ENCODE results near the gene ADRA2B. TPM values are rescaled to one million over a fixed set of nuclear protein-coding genes. Genes with fewer than 3 reads are reported as not detected.
"Not testable (repeated sequence)": the region's sequence is repeated elsewhere in the genome, so short reads cannot be mapped to it uniquely, and the experiment has no call there.

Gene ADRA2B
- polyA plus RNA-seq, 1 donor (not counting 4 experiments of a cell fraction or from before 2014, with no cell fraction given): not detected

DNA sequence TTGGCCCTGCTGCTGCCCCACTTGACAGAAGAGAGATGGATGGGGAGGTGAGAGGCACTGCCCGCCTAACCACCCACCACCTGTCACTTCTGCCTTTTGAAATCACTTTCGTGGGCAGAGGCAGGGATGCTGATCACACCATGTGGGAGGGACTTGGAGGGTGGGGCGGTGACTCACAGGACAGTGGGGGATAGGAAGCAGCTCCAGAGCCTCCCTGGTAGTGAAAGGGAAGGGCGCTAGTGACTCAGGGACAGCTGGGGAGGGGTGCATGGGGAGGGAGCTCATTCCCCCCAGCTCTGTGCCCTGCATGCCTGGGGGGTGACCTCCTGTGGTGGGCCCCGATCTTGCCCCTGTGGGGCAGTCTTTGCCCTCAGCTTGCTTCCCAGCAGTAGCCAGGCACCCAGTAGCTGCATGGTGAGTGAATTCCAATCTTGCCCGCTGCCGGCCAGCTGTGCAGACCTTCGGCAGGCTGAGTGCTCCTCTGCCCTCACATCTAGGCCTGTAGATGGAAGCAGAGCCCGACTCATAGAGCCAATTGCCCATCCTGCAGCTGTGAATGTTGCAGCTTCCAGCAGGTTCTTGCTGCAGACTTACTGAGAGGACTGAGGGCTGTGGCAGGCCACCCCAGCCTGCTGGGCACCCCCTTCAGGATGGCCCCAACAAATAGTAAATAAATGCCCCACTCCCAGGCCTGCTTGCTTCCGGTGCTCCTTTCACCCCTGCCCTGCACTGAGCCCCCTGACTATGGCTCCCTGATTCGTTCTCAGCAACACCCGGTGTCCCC lies 53.1 kb downstream of the ADRA2B start:
- H3K27ac ChIP-seq (ENCODE audit: control insufficient read depth, insufficient read depth, low read length); H3K27me3 ChIP-seq (ENCODE audit: control insufficient read depth, extremely low read depth, insufficient read depth, low read length); H2AFZ ChIP-seq (ENCODE audit: control insufficient read depth, low read length); H3K36me3 ChIP-seq (ENCODE audit: control insufficient read depth in 2 of 2, extremely low read depth in 1 of 2, insufficient read depth in 2 of 2, low read length in 2 of 2); H3K4me3 ChIP-seq (ENCODE audit: control insufficient read depth in 2 of 3, extremely low read depth in 1 of 3, insufficient read depth in 2 of 3, low read depth in 1 of 3, low read length in 3 of 3); H3K79me2 ChIP-seq (ENCODE audit: control insufficient read depth, insufficient read depth, low read length); H3K9me1 ChIP-seq (ENCODE audit: control insufficient read depth, extremely low read depth, insufficient read depth, low read length); H3K4me2 ChIP-seq (ENCODE audit: control insufficient read depth, extremely low read depth, insufficient read depth, low read depth, low read length); H4K20me1 ChIP-seq (ENCODE audit: control insufficient read depth, extremely low read depth, insufficient read depth, low read length); H3K9ac ChIP-seq (ENCODE audit: control insufficient read depth, extremely low read depth, insufficient read depth, low read length); dilution Hi-C loops (cut with MboI; ENCODE audit: extremely low pct_ligation_motif_present, low sequenced_read_pairs); H3K4me1 ChIP-seq (ENCODE audit: control insufficient read depth, extremely low read depth, insufficient read depth, low read length); H3K9me3 ChIP-seq (ENCODE audit: control insufficient read depth, low read depth, low read length): not testable (repeated sequence)
- peak in 2 of 3 experiments; percentile 1 to 50 for TF ChIP-seq CTCF (optimal IDR thresholded peaks at IDR 0.05 in 1 of 3, IDR thresholded peaks at IDR 0.05 in 1 of 3, conservative IDR thresholded peaks at IDR 0.05 in 1 of 3; ENCODE audit: extremely low read depth in 1 of 3, insufficient read depth in 2 of 3, low read length in 3 of 3)
- DNase-seq (ENCODE audit: low read depth, low spot score) (peak; percentile 17), FAIRE-seq (peak; percentile 67)

Other genes starting within 250 kb of the ADRA2B start
- gene ANKRD36C, start 124.7 kb downstream of the ADRA2B start, polyA plus RNA-seq: 2.6 to 8.4 TPM (median 7.4 TPM) in 3 replicates
- gene GPAT2, start 81.7 kb downstream of the ADRA2B start, polyA plus RNA-seq: 0.05 to 0.29 TPM (median 0.06 TPM) in 3 replicates
- not detected in 3 replicates for gene ASTL, start 21.9 kb upstream of the ADRA2B start, polyA plus RNA-seq
- 0.79 to 2.1 TPM (median 1.2 TPM) in 3 replicates for gene DUSP2, start 28.9 kb upstream of the ADRA2B start, polyA plus RNA-seq
- 44.8 to 84.6 TPM (median 73.4 TPM) in 3 replicates for gene STARD7, start 92.3 kb upstream of the ADRA2B start, polyA plus RNA-seq
- gene TMEM127, start 149.4 kb upstream of the ADRA2B start, polyA plus RNA-seq: 30.8 to 45.6 TPM (median 35.8 TPM) in 3 replicates
- gene CIAO1, start 149.7 kb upstream of the ADRA2B start, polyA plus RNA-seq: 67.4 to 90.9 TPM (median 76.9 TPM) in 3 replicates
- 78.4 to 97.5 TPM (median 79.4 TPM) in 3 replicates for gene SNRNP200, start 189.0 kb upstream of the ADRA2B start, polyA plus RNA-seq
- gene ITPRIPL1, start 208.7 kb upstream of the ADRA2B start, polyA plus RNA-seq: 0.28 to 0.66 TPM (median 0.58 TPM) in 3 replicates
- 2.1 to 21.1 TPM (median 14.4 TPM) in 3 replicates for gene NCAPH, start 219.2 kb upstream of the ADRA2B start, polyA plus RNA-seq